Activated naive CD4-positive, alpha-beta T cell treated with anti-CD3 and anti-CD28 coated beads, Interleukin-2, amount 50 U/mL, for 72 hours (primary cell): ENCODE results near the gene SRCAP. TPM values are rescaled to one million over a fixed set of nuclear protein-coding genes. Genes with fewer than 3 reads are reported as not detected.

Experiments
- ATAC-seq, 2 donors: fragments of 150-1000 bp; cut with Tn5 transposase; 2 replicates each; pipeline ENCODE4 v1.10.0; 2021; ENCODE audit warnings: mild to moderate bottlenecking in 2 of 2, moderate library complexity in 2 of 2
- DNase-seq, 2 donors: peaks; one replicate each; pipeline ENCODE4 v3.0.0; 2021 to 2022; ENCODE audit warnings: low spot score in 2 of 2
- H3K27ac Mint-ChIP-seq, 2 donors: one replicate each; pipeline ENCODE4 v1.8.0; 2022; ENCODE audit warnings: mild to moderate bottlenecking in 2 of 2, mixed read lengths in 2 of 2
- H3K36me3 Mint-ChIP-seq, 2 donors: one replicate each; pipeline ENCODE4 v1.8.0; 2022; ENCODE audit warnings: mixed read lengths in 2 of 2
- H3K9me3 Mint-ChIP-seq, 2 donors: one replicate each; pipeline ENCODE4 v1.8.0; 2022; ENCODE audit warnings: mixed read lengths in 2 of 2
- total RNA-seq, 2 donors: library from RNA; stranded (reverse); gene quantifications; one replicate each; pipeline ENCODE4 v1.2.3, GENCODE V29; 2022

The SRCAP gene
- total RNA-seq, result 10 to 100 TPM; 61.6 to 76.8 TPM

DNA sequence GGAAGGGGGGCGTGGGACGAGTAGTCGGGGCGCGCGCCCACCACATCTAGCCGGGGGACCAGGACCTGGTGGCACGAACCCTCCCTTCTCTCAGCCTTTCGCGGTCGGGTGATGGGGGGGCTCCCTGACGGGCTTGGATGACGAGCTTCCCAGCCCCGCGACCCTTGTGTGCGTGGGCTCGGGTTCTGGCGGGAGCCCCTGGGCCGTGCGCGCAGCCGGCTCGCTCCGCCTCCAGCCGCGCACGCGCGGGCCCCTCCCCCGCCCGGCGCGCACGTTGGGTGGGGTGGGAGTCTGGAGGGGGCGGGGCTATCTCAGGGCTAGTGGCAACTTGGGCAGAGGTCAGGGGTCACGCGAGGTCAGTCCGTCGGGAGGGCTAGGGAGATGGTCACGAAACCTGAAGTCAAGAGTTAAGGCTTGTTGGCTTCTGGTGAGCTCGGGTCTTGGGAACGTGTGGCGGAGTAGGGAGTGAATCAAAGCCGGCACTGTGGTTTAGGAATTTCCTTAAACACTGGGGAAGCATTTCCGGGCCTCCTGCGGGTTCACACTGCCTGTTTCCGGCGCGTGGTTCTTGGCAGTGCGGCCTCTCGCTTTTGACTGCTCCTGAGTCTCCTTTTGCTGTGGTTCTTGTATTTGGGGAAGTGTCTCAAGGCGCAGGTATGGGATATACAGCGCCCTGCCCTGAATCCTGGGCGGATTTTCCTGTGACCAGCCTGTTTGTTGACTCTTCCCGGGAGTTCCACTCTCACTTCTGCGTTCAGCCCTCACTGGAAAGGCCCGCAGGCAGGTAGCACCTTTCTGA is at the start of gene SRCAP:
TSS of gene SRCAP (plus strand) at position 356 of the 799 bp plus-strand sequence. CDS start 1,654 bp downstream, outside the sequence.
- ATAC-seq (peak; percentile 41 to 58), DNase-seq (peak; percentile 91 to 94)
- Mint-ChIP-seq H3K36me3 (peaks cover 19 to 30% of the 10 kb centered on the region in 2 donors), H3K9me3 (no peaks in the 10 kb centered on the region), H3K27ac (peak within 1 kb of the TSS; percentile 93 to 100)

DNA sequence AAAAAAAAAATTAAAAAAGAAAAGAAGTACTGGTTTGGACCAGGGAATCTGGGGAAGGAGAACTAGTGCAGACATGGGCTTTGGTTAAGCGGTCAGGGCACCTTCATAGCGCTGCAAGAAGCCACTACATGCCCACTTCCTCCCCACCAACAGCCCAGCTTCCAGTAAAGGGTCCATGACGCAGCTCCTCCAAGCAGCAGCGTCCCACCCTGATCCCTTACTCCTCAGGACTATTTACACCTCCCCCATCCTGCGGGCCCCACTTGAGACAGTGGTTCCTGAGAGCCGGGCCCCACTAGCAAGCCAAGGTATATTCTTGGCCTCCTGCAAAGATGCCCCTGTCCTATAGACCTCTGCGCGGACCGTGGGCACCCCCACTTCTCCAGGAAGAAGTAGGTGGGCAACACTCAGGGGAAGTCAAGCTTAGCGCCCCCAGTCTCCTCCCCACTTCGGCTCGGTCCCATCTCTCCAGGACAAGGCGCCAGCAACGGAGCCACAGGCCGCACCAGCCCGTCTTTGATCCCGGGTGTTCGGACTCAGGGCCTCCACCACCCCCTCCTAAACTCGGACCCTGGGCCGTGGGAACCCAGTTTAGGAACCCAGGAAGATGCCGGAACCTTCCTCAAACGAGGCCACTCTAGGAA is 49.1 kb upstream of the SRCAP start:
- DNase-seq (peak in 1 of 2 donors; percentile 42), ATAC-seq (peak in 1 of 2 donors; percentile 0)
- peaks cover 30% of the 10 kb centered on the region in 2 donors for H3K36me3 Mint-ChIP-seq
- no peaks in the 10 kb centered on the region for H3K9me3 Mint-ChIP-seq
- H3K27ac Mint-ChIP-seq, result peak overlapping the region; percentile 99

DNA sequence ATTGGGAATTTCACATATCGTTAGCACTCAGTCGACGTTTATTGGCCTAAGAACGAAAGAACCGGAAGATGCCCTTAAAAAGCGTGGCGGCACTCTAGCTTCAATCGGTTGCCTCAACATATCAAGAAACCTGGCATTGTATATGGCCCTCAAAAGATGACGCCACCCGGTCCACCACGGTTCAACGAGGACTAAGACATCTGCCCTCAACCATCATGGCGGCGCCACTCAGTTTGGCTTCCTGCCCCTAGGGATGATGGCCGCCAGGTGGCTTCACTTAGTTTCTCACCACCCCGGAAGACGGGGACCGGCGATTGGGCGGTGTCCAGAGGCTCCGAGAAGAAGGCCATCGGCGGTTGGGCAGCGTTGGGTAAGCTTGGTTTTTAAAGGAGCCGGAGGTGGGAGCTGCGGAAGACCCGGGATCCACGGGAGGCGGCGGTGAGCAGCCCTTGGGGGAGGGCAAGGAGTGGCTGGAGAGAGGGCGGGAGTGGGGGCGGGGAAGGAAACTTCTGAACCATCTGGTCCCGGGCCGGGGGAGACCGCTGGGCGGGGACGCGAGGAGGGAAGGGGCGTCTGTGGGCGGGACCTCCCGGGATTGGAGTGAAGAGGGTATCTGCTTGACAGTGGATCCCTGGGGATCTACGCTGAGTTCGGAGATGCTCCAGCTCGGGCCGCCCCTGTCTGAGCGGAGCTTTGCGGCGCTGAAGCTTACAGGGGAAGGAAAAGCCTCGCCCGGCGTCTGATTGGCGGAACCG is 48.4 kb upstream of the SRCAP start, which contains the start of gene PRR14:
TSS of gene PRR14 (plus strand) at position 592 of the 755 bp plus-strand sequence. CDS start 686 bp downstream, outside the sequence.
- peaks cover 30 to 37% of the 10 kb centered on the region in 2 donors for H3K36me3 Mint-ChIP-seq
- H3K27ac Mint-ChIP-seq, result peak within 1 kb of the TSS; percentile 99
- no peaks in the 10 kb centered on the region for H3K9me3 Mint-ChIP-seq
- ATAC-seq (peak; percentile 84 to 86), DNase-seq (peak; percentile 96 to 99)

DNA sequence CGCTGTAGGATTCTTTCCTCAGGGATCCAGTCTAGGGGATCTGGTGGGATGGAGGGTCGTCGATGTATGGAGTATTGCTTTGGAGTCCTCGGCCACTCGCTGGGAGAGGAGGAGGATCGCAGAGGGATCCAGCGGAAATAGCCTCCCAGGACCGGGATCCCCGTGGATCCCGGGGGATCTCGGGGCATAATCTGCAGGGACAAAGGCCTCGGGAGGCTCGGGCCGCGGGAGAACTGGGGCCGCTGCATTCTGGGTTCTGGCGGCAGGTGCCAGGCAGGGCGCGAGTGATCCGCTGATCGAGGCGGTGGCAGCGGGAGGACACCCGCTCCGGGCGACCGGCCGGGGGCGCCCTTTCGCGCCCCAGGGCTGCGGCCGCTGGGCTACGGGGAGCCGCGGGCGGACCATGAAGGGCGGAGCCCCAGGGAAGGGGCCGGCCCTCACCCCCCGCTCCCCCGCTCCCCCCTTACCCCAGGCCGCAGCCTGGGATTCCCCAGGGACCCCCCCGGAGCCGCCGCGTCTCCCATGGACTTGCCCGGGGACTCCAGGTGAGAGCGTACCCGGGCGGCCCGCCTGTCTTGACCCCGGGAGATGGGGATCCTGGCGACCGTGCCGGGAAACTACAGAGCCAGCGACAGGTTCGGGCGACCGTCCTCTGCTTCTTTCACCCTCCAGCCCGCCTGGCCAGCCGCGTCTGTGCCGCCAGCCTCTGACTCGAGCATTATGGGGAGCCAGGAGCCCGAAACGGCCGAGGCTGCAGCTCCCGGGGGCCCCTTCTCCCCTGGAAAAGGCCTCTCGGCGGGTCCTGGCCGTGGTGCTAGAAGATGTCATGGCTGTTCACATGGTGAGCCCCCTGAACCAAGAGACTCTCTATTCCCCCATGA is 47.6 kb upstream of the SRCAP start:
- Mint-ChIP-seq H3K27ac (peak overlapping the region; percentile 99), H3K36me3 (peaks cover 30 to 44% of the 10 kb centered on the region in 2 donors), H3K9me3 (no peaks in the 10 kb centered on the region)
- ATAC-seq (peak; percentile 59 to 66), DNase-seq (peak; percentile 82 to 84)

DNA sequence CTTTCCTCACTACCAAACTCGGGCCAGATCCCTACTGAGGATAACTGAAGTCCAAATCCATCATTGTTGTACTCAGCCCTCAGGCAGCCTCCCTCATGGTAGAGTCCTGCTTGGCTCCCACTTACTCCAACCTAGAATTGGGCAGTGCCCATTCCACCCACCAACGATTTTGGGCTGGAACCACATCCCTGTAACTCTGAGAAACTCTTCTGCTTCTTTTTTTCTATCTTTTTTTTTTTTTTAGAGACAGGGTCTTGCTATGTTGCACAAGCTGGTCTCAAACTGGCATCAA is 47.0 kb upstream of the SRCAP start:
- Mint-ChIP-seq H3K27ac (peak overlapping the region; percentile 95 to 99), H3K36me3 (peaks cover 30 to 47% of the 10 kb centered on the region in 2 donors), H3K9me3 (no peaks in the 10 kb centered on the region)
- ATAC-seq (no peak), DNase-seq (no peak)

DNA sequence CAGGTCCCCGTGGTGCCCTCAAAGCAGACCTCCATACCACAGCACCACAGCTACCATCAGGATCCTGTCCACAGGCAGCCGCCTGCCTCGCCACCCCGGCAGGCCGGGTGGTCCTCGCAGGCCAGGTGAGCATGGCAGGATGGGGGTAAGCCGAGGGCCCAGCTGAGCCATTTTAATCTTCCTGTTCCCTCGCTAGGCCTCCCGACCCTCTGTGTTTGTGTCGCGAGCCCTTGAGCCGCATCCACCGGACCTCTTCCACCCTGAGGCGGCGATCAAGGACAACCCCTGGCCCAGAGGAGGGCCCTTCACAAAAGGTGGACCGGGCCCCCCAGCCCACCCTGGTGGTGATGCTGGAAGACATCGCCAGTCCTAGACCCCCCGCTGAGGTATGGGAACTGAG is 46.3 kb upstream of the SRCAP start:
- H3K36me3 Mint-ChIP-seq, result peaks cover 30 to 47% of the 10 kb centered on the region in 2 donors
- peak overlapping the region; percentile 95 to 99 for H3K27ac Mint-ChIP-seq
- no peak for DNase-seq
- ATAC-seq, result no peak
- no peaks in the 10 kb centered on the region for H3K9me3 Mint-ChIP-seq

DNA sequence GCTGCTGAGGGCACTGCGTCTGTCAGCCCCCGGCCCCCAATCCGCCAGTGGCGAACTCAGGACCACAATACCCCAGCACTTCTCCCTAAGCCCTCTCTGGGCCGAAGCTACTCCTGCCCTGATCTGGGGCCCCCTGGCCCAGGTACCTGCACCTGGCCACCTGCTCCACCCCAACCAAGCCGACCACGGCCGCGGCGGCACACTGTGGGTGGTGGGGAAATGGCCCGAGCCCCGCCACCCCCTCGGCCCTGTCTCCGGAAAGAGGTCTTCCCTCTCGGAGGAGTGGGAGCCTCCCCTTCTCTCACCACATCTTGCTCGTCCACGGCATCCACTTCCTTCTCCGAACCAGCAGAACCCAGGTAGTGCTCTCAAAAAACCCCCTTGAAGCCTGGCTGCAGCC is 44.1 kb upstream of the SRCAP start:
- ATAC-seq (no peak), DNase-seq (no peak)
- Mint-ChIP-seq H3K36me3 (peaks cover 36 to 53% of the 10 kb centered on the region in 2 donors), H3K27ac (peak overlapping the region in 1 of 2 donors; percentile 70), H3K9me3 (no peaks in the 10 kb centered on the region)

DNA sequence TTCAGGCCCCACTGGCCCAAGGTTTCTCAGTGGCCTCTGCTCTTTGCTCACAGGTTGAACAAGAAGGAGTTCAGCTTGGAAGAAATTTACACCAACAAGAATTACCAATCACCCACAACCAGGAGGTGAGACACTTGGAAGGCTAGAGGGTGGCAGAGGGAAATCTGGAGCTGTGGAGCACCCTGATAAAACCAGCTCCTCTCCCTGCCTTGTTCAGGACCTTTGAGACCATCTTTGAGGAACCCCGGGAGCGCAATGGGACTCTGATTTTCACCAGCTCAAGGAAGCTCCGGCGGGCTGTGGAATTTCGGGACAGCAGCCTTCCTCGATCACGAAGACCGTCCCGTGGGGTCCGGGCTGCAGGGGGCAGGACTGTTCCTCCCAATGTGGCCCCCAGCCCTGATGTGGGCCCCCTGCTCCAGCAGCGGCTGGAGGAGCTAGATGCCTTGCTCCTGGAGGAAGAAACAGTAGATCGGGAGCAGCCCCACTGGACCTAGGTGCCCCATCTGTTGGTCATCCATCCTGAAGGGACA is 43.1 kb upstream of the SRCAP start:
- DNase-seq (no peak), ATAC-seq (no peak)
- Mint-ChIP-seq H3K36me3 (peaks cover 32 to 49% of the 10 kb centered on the region in 2 donors), H3K9me3 (no peaks in the 10 kb centered on the region), H3K27ac (peak overlapping the region; percentile 44 to 93)

DNA sequence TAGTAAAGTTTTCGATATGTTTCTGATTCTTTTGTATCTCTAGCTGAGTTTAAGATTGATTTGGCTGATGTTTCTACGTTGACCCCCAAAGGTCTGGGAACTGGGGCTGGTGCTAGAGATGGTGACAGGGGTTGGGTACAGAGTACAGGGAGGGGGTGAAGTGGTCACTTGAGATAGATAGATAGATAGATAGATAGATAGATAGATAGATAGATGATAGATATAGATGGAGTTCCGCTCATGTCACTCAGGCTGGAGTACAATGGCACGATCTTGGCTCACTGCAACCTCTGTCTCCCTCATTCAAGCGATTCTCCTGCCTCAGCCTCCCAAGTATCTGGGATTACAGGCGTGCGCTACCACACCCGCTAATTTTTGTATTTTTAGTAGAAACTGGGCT is 42.6 kb upstream of the SRCAP start:
- no peak for ATAC-seq

DNA sequence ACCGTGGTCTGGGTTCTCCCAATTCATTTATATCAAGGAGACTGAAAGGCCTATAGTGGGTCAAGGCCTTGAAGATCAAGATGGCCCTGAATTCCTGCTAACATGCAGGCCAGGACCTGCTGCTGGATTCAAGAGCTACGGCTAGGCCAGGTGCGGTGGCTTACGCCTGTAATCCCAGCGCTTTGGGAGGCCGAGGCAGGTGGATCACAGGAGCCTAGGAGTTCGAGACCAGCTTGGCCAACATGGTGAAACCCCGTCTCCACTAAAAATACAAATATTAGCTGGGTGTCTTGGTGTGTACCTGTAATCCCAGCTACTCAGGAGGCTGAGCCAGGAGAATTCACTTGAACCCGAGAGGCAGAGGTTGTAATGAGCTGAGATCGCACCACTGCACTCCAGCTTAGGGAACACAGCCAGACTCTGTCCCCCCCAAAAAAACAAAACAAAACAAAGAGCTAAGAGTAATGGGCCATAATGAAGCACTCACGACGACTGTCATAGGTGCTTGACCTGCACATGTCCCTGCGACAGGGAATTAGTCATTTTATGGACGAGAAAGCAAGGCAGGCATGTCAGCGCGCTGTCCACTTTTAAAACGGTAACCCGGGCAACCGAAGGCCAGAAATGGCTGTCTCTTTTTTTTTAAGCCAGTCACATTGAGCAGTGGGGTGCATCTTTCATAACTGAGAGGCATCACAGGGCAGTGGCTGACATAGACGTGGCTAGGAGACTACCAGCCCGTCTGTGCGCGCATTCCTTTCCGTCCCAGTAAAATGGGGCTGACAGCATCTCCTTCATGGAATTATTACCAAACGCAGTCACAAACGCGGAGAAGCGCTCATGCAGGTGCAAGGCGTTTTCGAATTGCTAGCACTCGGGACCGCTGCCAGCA is 41.8 kb upstream of the SRCAP start:
- Mint-ChIP-seq H3K36me3 (peaks cover 33 to 51% of the 10 kb centered on the region in 2 donors), H3K9me3 (no peaks in the 10 kb centered on the region), H3K27ac (peak overlapping the region; percentile 93 to 94)
- DNase-seq (no peak), ATAC-seq (no peak)

More for the DNA sequence above, 42.6 kb upstream of the SRCAP start:
- Mint-ChIP-seq H3K36me3 (peaks cover 33 to 50% of the 10 kb centered on the region in 2 donors), H3K9me3 (no peaks in the 10 kb centered on the region), H3K27ac (peak overlapping the region; percentile 44 to 93)
- DNase-seq, result no peak

DNA sequence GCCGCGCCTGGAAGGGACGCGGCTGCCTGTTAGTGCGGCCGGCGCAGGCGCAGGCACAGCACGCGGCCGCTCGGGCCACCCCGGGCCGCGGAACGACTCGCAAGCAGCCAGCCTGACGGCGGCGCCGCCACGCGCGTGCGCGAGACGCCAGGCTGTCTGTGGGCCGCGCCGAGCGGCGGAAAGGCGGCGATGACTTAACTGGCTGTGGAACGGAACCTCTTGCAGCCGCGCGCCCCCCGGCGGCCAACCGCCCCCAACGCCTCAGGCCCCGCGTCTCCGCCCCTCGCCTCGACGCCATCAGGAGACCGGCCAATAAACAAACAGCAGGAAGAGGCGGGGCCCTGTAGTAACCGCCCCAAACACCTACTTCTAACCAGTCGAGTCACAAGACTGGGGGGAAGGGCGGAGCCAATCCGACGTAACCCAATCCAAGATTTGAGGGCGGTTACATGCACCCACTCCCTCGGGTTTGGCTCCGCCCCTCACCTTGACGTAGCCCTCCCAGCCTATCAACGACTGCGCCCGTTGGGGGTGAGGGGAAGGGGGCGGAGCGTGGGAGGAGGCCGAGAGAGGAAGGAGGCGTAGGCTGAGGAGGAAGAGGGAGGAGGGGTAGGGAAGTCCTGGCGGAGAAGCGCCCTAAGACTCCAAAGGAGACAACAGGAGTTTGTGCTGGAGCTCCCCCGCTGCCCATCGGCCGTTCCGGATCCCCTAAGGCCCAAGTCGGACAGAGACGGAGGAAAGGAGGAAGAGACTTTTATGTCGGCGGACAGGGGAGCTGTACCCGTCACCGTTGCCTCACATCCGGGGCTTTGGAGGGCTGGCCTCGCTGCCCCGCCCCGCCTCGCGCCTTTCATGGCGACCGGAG is 40.9 kb upstream of the SRCAP start, which contains the start of gene FBRS:
TSS of gene FBRS (plus strand) at position 566 of the 865 bp plus-strand sequence. CDS start 1,088 bp downstream, outside the sequence.
- ATAC-seq, result peak; percentile 78 to 79

DNA sequence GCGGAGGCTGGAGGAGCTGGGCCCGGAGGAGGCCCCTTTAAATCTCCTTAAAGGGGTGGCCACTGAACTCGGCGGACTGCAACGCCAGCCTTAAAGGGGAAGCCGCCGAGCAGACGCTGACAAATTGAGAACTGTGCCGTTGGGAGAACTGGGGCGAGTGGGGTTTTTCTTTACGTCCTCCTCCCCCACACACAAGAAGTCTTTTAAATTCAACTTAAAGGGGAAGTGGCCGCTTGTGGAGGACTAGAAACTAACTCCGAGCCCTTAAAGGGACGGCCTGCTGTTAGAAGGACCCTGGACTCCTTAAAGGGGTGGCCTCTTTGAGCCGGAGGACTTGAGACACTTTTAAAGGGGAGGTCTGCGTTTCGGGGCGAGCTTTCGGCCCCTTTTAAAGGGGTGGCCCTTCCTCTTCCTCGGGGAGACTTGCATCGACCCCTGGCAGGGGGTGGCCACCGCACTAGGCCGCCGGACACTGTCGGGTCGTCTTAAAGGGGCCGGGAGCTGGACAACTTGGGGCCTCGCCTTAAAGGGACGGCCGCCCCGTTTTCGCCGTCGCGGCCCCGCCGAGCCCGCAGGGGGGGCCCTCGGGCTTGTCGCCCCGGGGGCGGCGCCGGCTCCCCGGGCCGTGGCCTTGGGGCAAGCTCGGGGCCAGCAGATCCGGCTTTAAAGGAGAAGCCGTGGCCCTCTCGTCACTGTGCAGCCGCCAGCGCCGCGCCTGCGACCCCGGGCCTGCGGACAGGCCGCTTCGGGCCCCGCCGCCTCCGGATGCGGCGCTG is 40.1 kb upstream of the SRCAP start:
- Mint-ChIP-seq H3K9me3 (no peaks in the 10 kb centered on the region), H3K27ac (peak overlapping the region; percentile 93 to 100), H3K36me3 (peaks cover 37 to 58% of the 10 kb centered on the region in 2 donors)
- DNase-seq, result peak; percentile 77 to 97
- ATAC-seq, result peak; percentile 1 to 49

More for the DNA sequence above, 40.9 kb upstream of the SRCAP start, which contains the start of gene FBRS:
- H3K9me3 Mint-ChIP-seq, result no peaks in the 10 kb centered on the region
- H3K36me3 Mint-ChIP-seq, result peaks cover 30 to 50% of the 10 kb centered on the region in 2 donors
- DNase-seq, result peak; percentile 99 to 100
- H3K27ac Mint-ChIP-seq, result peak within 1 kb of the TSS; percentile 93 to 100
